ENCODE measurements around the gene HSFX3.
"Not testable (repeated sequence)": the region's sequence is repeated elsewhere in the genome, so short reads cannot be mapped to it uniquely, and the experiment has no call there.

HSFX3 gene

DNA sequence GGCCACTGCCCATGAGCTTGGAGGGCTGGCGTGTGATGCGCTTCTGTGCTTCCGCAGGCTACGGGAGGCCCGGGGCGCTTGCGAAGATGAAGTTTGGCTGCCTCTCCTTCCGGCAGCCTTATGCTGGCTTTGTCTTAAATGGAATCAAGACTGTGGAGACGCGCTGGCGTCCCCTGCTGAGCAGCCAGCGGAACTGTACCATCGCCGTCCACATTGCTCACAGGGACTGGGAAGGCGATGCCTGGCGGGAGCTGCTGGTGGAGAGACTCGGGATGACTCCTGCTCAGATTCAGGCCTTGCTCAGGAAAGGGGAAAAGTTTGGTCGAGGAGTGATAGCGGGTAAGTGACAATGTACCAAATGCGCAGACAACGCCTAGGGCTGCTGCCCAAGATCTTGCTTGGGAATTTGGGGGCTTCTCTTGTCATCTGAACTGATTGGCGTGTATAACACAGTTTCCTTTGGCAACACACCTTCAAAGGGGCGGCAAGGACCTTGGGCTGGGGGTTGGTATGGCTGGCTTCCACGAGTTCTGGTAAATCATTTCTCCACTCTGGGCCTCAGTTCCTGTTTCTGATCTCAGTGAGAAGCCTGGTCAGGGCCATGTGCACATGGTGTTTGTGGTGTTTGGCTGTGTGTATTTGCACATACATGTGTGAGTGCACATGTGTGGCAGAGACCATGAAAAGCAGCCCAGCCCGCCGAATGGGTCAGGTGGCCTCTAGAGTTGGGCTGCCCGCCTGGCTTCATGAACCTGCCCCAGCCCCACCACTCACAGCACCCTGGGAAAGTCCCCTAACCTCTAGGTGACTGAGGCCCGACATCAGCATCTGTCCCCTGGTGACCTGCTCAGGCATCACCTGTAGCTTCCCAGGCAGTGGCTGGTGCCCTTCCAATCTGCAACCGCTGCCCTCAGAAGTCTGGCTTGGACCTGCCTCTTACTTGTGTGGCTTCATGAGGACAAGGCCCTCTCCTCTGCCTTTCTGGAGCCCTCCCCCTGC, 3.9 kb downstream of the HSFX3 start:
- DNase-seq (ENCODE audit: low read depth, low spot score) = not testable (repeated sequence)

DNA sequence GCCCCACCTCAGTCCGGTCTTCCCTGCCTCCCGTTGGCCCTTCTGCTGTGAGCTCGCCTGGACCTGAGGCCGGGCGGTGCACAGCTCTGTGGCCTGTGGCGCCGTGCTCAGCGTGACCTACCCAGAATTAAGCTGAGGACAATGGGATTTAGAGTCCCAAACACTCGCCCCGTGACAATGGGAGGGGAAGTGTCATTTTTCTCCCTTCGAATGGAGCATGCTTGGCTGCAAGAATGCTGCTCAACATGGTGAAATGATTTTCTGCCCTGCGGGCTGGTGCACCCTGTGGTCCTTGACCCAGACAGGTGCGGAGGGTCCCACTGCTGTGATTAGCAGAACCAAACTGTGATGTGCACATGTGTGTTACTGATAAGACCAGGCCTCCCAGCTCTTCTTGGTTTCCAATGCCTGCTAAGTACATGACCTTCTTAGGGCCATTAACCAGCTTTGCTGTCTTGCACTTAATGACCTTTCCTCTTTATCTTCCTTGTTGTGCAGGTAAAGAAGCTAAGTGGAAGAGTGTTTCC, 8.1 kb downstream of the HSFX3 start:
- no peak for DNase-seq (ENCODE audit: low read depth, low spot score)

DNA sequence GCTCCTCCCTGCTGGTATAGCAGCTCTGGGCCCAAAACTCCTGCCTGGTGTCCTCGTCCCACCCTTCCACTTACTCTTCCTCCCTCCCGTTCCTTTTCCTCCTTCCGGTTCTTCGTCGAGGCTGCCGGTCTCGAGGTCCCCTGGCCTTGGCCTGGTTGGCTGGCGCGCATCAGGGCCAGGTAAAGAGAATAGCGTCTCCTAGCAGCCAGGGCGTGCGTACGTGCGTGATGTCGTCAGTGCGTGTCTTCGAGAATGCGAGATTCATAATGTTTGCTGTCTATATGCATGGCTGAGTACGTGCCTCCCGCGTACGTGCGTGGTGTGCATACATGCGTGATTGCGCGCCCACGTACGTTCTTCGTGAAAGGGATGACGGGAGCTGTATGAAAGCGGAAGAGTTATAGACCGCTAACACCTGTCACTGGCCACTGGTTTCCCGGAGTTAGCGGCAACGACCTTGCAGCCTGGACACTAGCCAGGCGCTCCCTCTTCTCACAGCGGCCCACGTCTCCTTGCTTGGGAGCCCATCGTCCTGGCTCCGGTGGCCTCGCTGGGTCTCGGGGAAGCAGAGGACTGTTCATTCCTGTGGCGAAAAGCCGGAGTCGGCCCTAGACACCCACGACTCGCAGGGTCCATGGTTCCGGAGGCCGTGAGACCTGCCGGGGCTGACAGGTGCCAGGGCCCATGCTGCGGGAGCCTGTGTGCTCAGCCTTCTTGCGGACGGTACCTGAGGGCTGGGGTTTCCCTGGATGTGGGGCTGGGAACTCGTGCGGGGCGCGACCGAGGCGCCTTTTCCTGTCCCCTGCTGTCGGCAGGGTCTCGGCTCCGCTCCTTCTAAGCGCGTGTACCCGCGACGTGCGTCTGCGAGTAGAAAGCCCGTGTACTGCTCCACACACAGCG, 8.9 kb downstream of the HSFX3 start, which contains the start of gene EOLA1:
Gene EOLA1 (plus strand): TSS at position 392 of the 900 bp plus-strand sequence. CDS start 4,619 bp downstream, outside the sequence.
- peak; percentile 79 for DNase-seq (ENCODE audit: low read depth, low spot score)

DNA sequence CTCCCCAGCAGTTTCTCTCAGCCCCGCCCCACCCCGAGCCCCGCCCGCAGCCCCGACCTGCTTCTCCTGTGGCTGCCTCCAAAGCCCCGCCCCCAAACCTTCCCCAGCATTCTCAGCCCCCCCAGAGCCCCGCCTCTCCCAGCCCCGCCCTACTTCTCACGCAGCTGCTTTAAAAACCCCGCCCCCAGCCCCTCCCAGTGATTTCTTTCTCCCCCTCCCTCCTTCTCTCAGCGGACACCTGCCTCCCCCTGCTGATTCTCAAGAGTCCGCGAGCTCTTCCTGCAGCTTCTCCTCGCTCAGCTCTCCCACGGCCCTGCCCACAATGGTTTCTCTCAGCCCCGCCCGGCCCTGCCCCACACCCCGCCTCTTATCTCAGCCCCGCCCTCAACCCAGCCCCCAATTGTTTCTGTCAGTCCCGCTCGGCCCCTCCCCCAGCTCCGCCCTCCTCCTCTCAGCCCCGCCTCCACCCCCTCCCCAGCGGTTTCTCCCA, 9.5 kb downstream of the HSFX3 start:
- DNase-seq (ENCODE audit: low read depth, low spot score) = peak; percentile 75

DNA sequence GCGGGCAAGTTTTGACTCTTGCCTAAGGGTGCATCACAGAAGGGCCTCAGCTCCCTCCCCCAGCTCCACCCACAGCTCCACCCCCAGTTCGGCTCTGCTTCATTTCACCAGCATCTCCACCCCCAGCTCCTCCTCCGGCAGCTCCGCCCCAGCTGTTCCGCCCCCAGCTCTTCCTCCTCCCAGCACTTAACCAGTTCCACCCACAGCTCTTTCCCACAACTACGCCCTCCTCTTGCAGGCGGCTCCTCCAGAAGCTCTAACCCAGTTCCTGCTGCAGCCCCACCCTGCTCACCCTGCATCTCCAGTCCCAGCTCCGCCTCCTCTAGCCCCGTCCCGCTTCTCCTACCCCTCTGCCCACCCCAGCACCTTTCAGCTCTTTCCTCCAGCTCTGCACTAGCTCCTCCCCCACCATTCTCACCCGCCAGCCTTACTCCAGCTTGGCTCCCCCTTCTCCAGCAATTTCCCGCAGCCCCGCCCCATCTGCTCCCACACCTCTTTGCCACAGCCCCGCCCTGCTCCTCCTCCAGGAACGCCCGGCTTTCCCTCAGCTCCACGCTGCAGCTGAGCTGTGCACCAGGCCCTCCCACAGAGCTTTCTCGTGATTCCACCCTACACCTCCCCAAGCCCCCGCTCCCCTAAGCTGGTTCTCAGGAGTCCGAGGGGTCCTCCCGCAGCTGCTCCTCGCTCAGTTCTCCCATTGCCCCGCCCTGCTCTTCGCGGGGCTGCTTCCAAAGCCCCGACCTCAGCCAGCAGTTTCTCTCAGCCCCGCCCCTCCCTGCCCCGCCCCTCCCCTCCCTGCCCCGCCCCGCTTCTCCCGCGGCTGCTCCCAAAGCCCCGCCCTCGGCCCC, 10.2 kb downstream of the HSFX3 start:
- DNase-seq (ENCODE audit: low read depth, low spot score) = peak; percentile 56

DNA sequence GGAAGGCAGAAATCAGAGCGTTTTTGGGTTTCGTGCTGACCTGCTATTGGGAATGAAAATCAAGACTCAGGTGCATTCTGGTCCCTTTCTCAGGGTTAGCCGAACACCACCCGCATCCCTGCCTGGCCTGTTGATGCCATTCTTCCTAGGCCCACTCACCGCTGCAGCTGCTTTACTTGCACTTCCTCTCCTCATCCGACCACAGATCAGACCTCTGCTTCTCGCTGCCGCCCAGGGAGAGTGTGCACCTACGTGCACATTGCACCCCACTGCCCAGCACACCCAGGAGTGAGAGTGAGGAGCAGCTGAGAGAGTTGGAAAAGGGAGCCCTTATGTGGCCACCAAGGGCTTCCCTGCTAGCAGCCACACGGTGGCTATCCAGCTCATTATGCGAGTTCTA, 12.2 kb downstream of the HSFX3 start:
- DNase-seq (ENCODE audit: low read depth, low spot score) = not testable (repeated sequence)

DNA sequence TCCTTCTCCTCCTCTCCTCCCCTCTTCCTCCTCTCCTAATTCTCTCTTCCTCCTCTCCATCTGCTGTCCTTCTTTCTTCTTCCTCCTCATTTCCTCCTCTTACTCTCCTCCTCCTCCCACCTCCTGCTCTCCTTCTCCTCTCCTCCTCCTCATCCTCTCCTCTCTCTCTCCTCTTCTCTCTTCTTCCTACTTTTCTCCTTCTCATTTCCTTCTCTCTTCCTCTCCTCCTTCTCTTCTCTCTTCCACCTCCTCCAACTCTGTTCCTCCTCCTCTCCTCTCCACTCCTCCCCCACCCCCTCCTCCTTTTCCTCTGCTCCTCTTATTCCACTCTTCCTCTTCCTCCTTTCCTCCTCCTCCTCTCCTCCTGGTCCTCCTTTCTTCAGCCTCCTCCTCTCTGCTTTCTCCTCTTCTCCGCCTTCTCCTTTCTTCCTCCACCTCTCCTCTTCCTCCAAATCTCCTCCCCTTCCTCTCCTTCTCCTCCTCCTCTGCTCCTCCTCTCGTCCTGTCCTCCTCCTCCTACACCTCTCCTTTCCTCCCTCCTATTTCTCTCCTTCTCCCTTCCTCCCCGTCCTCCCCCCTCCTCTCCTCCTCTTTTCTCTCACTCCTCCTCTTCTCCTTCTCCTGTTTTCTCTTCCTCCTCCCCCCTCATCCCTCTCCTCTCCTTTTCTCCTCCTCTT, 14.7 kb downstream of the HSFX3 start:
- DNase-seq (ENCODE audit: low read depth, low spot score) = not testable (repeated sequence)

DNA sequence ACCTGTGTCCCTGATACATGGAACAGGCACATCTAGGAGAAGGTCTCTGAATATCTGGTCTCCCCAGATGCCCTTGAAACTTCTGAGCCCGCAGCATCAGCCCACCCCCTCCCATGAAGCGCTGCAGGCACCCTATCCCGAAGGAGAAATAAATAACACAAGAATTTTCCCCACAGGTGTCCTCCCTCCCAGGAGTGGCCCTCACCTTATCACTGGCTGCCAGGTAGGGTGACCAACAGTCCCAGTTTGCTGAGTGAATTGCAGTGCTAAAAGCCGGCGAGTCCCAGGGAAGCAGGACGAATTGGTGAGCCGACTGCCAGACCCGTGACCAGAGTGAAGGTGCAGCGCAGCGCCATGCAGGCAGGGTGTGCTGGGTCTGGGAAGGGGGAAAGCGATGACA, 15.7 kb downstream of the HSFX3 start:
- not testable (repeated sequence) for DNase-seq (ENCODE audit: low read depth, low spot score)

DNA sequence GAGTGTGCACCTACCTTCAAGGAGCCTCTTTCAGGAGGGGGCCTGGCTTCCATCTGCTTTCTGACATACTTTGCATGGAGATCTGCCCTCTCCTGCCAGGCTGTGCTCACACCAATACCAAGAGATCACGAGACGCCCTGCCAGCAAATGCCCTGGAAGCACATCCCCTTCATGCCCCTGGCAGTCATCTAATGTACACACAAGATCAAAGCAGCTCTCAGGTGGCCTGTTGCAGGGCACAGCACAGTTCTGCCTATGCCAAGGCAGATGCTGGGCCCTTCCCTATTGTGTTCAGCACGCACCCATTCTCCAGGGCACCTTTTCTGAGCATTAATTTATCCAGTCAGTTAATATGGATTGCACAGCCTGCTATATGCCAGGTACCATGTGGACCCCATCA, 16.9 kb downstream of the HSFX3 start:
- not testable (repeated sequence) for DNase-seq (ENCODE audit: low read depth, low spot score)

DNA sequence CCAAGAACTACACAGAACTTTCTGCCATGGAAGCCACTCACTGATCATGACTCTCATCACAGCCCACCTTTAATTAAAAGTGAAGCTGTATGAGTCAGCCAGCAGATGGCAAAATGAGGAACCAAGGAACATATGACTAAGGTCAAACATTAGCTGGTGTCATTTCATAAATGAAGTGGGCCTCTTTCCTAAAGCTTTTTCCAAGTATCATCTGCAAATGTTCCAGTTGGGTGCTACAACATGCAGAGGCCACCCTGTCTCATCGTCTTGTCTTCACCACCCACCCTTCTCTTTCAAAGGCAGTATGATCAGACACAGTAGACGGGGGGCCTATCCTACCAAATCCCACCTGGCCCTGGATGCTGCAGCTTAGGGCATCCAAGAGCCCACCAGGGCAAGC, 18.1 kb downstream of the HSFX3 start:
- DNase-seq (ENCODE audit: low read depth, low spot score) = no peak

DNA sequence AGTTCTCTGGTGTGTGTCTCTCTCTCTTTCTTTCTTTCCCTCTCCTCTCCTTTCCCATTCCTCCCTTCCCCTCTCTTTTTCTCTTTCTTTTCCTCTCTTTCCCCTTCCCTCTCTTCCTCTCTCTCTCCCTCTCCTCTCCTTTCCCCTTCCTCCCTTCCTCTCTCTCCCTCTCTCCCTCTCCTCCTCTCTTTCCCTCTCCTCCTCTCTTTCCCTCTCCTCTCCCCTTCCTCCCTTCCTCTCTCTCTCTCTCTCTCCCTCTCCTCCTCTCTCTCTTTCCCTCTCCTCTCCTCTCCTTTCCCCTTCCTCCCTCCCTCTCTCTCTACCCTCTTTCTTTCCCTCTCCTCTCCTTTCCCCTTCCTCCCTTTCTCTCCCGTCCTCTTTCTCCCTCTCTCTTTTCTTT, 21.3 kb downstream of the HSFX3 start:
- DNase-seq (ENCODE audit: low read depth, low spot score) = no peak

DNA sequence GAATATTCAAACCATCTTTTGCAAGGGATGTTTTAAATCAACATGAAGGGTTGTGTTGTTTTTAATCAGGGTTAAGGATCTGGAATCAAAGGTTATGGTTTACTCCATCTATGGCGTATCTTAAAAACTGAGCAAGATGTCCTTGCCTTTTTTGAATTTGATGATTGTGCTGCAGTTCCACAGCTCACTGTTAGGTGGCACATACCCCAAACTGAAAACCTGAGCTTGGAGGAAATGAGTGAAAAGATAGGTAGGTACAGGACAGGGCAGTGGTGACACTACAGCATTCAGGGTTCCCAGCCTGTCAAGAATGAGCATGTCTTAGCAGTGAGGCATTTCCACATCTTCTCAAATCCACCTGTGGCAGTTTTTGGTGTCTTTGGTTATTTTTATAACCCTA, 22.0 kb downstream of the HSFX3 start:
- DNase-seq (ENCODE audit: low read depth, low spot score) = no peak

DNA sequence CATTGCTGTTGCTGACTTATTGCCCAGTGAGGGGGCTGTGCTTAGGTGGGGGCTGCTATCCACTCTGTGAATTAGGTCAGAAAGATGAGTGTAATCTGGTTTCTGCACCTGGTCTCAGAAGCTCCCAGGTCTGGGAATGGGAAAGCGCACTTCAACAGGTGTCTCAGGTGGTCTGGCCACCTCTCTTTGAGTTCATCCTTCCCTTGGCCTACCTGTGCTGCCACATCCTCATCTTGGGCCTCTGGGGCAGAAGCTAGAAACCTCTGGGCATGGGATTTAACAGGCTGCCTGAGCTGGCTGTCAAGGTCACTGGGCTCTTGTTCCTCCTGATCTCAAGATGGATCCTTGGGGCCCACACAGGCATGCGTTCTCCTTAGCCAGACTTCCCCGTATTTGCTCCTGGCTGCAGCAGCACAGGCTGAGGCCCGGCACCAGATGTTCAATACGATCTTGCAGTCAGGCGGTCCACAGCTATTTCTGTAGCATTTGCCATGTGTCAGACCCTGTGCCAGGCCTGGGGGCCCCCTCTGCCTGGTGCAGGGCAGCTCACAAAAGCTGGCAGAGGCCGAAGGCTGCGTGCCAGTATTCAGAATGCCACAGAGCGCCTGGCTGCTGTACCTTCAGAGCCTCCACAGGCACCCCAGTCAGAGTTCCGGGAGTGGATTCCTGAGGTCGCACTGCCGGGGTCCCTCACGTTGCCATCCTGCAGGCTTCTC, 23.2 kb downstream of the HSFX3 start:
- not testable (repeated sequence) for DNase-seq (ENCODE audit: low read depth, low spot score)

DNA sequence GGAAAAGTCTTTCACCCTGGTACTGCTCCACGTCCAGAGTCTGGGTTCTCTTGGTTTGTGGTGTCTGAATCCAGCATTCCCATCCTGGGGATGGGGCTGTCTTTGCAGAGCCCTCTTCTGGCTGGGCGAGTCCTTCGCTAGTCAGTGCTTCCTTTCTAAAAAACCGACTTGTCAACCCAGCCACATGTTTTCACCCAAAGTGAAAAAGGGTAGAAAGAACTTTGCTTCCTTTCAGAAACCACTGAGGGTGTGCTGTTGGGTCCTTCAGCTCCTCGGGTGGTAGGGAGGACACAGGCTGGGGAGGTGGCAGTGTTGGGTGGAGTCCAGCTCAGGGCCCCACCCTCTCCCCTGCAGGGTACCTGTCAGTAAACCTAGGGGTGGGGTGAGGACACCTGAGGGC, 23.8 kb downstream of the HSFX3 start:
- DNase-seq (ENCODE audit: low read depth, low spot score) = not testable (repeated sequence)

DNA sequence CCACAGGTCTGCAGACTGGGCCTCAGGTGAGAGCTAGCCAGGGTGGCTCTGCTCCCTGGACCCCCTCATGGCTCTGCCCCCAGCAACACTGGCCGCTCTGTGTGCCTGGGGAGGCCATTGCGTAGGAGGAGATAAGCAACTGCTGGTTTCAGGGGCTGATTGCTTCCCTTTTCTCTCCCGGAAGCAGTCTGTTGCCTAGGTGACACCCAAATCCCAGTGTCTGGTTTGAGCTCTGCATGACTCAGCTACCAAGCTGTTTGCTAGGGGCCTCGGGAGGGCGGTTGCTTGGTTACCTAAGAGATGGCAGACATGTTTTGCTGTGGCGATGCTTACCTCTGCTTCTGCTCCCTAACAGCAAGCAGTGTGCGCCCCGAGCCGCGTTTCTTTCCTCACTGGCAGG, 24.3 kb downstream of the HSFX3 start:
- not testable (repeated sequence) for DNase-seq (ENCODE audit: low read depth, low spot score)

DNA sequence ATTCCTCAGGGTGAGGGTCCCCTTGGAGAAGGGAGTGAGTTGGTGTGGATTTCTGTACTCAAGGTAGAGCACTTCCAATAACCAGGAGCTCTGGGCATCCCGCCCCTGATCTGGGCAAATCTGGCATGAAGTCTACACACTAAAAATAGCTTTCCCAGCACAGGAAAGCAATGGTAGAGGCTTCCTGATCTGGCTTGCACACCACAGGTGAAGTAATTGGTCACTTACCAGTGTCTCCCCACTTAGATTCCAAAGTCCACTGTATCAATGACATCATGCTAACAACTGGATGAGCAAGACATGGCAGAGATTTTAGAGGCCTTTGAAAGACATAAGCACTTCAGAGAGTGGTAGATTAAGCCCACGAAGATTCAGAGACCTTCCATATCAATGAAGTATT, 26.8 kb downstream of the HSFX3 start:
- DNase-seq (ENCODE audit: low read depth, low spot score) = no peak

DNA sequence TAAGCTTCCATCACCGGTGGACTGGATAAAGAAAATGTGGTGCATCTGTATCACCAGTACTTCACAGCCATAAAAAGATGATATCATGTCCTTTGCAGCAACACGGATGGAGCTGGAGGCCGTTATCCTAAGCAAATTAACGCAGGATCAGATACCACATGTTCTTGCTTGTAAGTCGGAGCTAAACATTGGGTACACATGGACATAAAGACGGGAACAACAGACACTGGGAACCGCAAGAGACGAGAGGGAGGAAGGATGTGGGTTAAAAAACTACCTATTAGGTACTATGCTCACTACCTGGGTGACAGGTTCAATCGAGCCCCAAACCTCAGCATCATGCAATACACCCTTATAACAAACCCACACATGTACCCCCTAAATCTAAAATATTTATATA, 28.3 kb downstream of the HSFX3 start:
- DNase-seq (ENCODE audit: low read depth, low spot score) = no peak

DNA sequence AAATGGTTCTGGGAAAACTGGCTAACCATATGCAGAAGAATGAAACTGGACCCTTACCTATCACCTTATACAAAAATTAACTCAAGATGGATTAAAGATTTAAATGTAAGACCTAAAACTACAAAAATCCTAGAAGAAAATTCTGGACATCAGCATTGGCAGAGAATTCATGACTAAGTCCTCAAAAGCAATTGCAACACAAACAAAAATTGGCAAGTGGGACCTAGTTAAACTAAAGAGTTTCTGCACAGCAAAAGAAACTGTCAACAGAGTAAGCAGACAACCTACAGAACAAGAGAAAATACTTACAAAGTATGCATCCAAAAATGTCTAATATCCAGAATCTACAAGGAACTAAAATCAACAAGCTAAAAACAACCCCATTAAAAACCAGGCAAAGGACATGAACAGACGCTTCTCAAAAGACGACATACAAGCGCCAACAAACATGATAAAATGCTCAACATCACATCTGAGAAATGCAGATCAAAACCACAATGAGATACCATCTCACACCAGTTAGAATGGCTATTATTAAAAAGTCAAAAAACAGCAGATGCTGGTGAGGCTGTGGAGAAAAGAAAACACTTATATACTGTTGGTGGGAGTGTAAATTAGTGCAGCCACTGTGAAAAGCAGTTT, 29.0 kb downstream of the HSFX3 start:
- DNase-seq (ENCODE audit: low read depth, low spot score) = not testable (repeated sequence)

DNA sequence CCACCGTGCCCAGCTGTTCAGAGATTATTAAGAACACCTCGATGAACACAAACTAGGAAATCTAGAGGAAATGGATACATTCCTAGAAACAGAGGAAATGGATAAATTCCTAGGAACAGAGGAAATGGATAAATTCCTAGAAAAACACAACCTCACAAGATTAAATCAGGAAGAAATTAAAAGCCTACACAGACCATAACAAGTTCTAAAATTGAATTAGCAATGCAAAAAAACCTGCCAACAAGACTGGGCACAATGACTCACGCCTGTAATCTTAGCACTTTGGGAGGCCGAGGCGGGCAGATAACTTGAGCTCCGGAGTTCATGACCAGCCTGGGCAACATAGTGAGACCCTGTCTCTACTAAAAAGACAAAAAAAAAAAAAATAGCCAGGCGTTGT, 31.5 kb downstream of the HSFX3 start:
- no peak for DNase-seq (ENCODE audit: low read depth, low spot score)

Data from activated naive CD8-positive, alpha-beta T cell treated with anti-CD3 and anti-CD28 coated beads, Interleukin-2, amount 50 U/mL, for 16 hours (primary cell).